HCT116 (cell line): ENCODE data around the gene GON4L. TPM values are rescaled to one million over a fixed set of nuclear protein-coding genes. Genes with fewer than 3 reads are reported as not detected.

Source experiments
- ATAC-seq: fragments of 200-7000 bp; cut with Tn5 transposase; 2 replicates; pipeline ENCODE4 v1.9.1; 2020; ENCODE audit warnings: mild to moderate bottlenecking, moderate library complexity
- BruUV-seq: library from RNA; stranded (reverse); fragments of 400-500 nt; replicated peaks from 2 replicates; lab custom pipeline; 2021; lab: Mats Ljungman, UMichigan
- CTCF ChIA-PET: fragments of 300-600 bp; sonication (Branson Sonifier 250); formaldehyde crosslinking; loops from one replicate; lab custom pipeline; 2021; ENCODE audit warnings: antibody characterized with exemption; lab: Charles Lee
- POLR2A ChIA-PET: fragments of 300-600, 350-600 bp; sonication (Branson Sonifier 250); formaldehyde crosslinking; loops from one replicate; lab custom pipeline; 2021; ENCODE audit warnings: antibody characterized with exemption; lab: Charles Lee
- RAD21 ChIA-PET, 2 experiments: fragments of 300-600 bp; sonication (Branson Sonifier 250); formaldehyde crosslinking; loops; one replicate each; lab custom pipeline; 2023; ENCODE audit warnings: low total read pairs in 2 of 2; ENCODE audit not compliant: uncharacterized antibody in 2 of 2, unreplicated experiment in 2 of 2, low non-redundant PET in 1 of 2; lab: Charles Lee
- DNase-seq: peaks from one replicate; pipeline ENCODE4 v3.0.0-alpha.2; 2010; ENCODE audit warnings: low read depth, low spot score
- H2AFZ ChIP-seq: fragments of 200-600 bp; shearing (Covaris generic), sonication (generic); 2 replicates; pipeline ENCODE4 v1.6.1; 2017; ENCODE audit warnings: low read depth, mixed run types, mixed read lengths, antibody characterized with exemption, low read length; ENCODE audit not compliant: poor library complexity, severe bottlenecking
- H3K27ac ChIP-seq: 2 replicates; pipeline ENCODE4 v1.5.1; 2012; ENCODE audit warnings: low read depth, low read length
- H3K27me3 ChIP-seq: fragments of 200-600 bp; sonication (generic); 2 replicates; pipeline ENCODE4 v1.6.1; 2016; ENCODE audit warnings: mixed run types, low read length, mixed read lengths; ENCODE audit not compliant: insufficient read depth
- H3K36me3 ChIP-seq, 2 experiments: fragments of 200-500 bp in 1 of 2; fragments of 200-600 bp in 1 of 2; sonication (Bioruptor generic) in 1 of 2; sonication (generic) in 1 of 2; 2 replicates each; pipeline versions ENCODE4 v1.5.1 to v1.6.1; 2014 to 2016; ENCODE audit warnings: low read length in 2 of 2, inconsistent platforms in 1 of 2, mixed read lengths in 1 of 2, mixed run types in 1 of 2; ENCODE audit not compliant: insufficient read depth in 2 of 2, control insufficient read depth in 1 of 2
- H3K4me1 ChIP-seq, 2 experiments: fragments of 200-600 bp in 1 of 2; sonication (generic) in 1 of 2; 2 replicates each; pipeline versions ENCODE4 v1.5.1 to v1.6.1; 2012 to 2017; ENCODE audit warnings: low read length in 2 of 2, inconsistent platforms in 1 of 2, mild to moderate bottlenecking in 1 of 2, mixed read lengths in 1 of 2, mixed run types in 1 of 2, moderate library complexity in 1 of 2; ENCODE audit not compliant: insufficient read depth in 2 of 2, control insufficient read depth in 1 of 2
- H3K4me2 ChIP-seq: fragments of 200-600 bp; sonication (generic); 2 replicates; pipeline ENCODE4 v1.6.1; 2017; ENCODE audit warnings: mixed run types, low read length, mixed read lengths
- H3K4me3 ChIP-seq, 2 experiments: fragments of 200-600 bp in 1 of 2; sonication (generic) in 1 of 2; replicated peaks in 1 of 2; 2 replicates each; pipeline ENCODE4 v1.5.1; 2011 to 2016; ENCODE audit warnings: low read length in 2 of 2, control low read depth in 1 of 2, low read depth in 1 of 2, mild to moderate bottlenecking in 1 of 2, mixed read lengths in 1 of 2, mixed run types in 1 of 2
- H3K79me2 ChIP-seq: fragments of 200-600 bp; sonication (generic); 2 replicates; pipeline ENCODE4 v1.6.1; 2017; ENCODE audit warnings: mild to moderate bottlenecking, mixed run types, low read length, moderate library complexity, mixed read lengths; ENCODE audit not compliant: insufficient read depth
- H3K9ac ChIP-seq: fragments of 200-600 bp; sonication (generic); 2 replicates; pipeline ENCODE4 v1.6.1; 2016; ENCODE audit warnings: low read length, mixed read lengths
- H3K9me2 ChIP-seq: fragments of 200-600 bp; sonication (generic), shearing (Covaris generic); 2 replicates; pipeline ENCODE4 v1.6.1; 2017; ENCODE audit warnings: mixed run types, mild to moderate bottlenecking, moderate library complexity; ENCODE audit not compliant: insufficient read depth
- H3K9me3 ChIP-seq, 2 experiments: fragments of 200-500 bp in 1 of 2; fragments of 200-600 bp in 1 of 2; sonication (Bioruptor generic) in 1 of 2; sonication (generic) in 1 of 2; 2 replicates each; pipeline ENCODE4 v1.6.1; 2014 to 2017; ENCODE audit warnings: low read length in 2 of 2, mixed read lengths in 2 of 2, inconsistent platforms in 1 of 2, low read depth in 1 of 2, mild to moderate bottlenecking in 1 of 2, mixed run types in 1 of 2, moderate library complexity in 1 of 2; ENCODE audit not compliant: control insufficient read depth in 1 of 2, insufficient read depth in 1 of 2
- H4K20me1 ChIP-seq: fragments of 200-600 bp; sonication (generic), shearing (Covaris generic); 2 replicates; pipeline ENCODE4 v1.6.1; 2017; ENCODE audit warnings: mixed run types, mild to moderate bottlenecking, moderate library complexity; ENCODE audit not compliant: insufficient read depth
- CBX3 ChIP-seq: IDR thresholded peaks from 2 replicates; pipeline ENCODE4 v1.6.1; 2012; ENCODE audit warnings: low read depth
- CEBPB ChIP-seq: IDR thresholded peaks from 2 replicates; pipeline ENCODE4 v1.6.1; 2012; ENCODE audit warnings: low read depth
- EGR1 ChIP-seq: IDR thresholded peaks from 2 replicates; pipeline ENCODE4 v1.6.1; 2012; ENCODE audit warnings: low read depth
- ELF1 ChIP-seq: IDR thresholded peaks from 2 replicates; pipeline ENCODE4 v1.6.1; 2012; ENCODE audit warnings: low read depth, borderline replicate concordance
- EZH2 ChIP-seq: fragments of 200-600 bp; sonication (generic); IDR thresholded peaks from 2 replicates; pipeline ENCODE4 v1.6.1; 2017; ENCODE audit warnings: antibody characterized with exemption, mixed run types
- FOSL1 ChIP-seq: IDR thresholded peaks from 2 replicates; pipeline ENCODE4 v1.6.1; 2012; ENCODE audit warnings: low read depth
- JUND ChIP-seq: IDR thresholded peaks from 2 replicates; pipeline ENCODE4 v1.6.1; 2012
- MAX ChIP-seq: IDR thresholded peaks from 2 replicates; pipeline ENCODE4 v1.6.1; 2012
- POLR2A ChIP-seq: IDR thresholded peaks from 2 replicates; pipeline ENCODE4 v1.7.0; 2011; ENCODE audit warnings: borderline replicate concordance; ENCODE audit not compliant: insufficient read depth, insufficient read length; ENCODE audit errors: extremely low read depth
- POLR2AphosphoS5 ChIP-seq: IDR thresholded peaks from 2 replicates; pipeline ENCODE4 v1.6.1; 2011; ENCODE audit warnings: mild to moderate bottlenecking, low read depth, low read length, moderate library complexity
- REST ChIP-seq: IDR thresholded peaks from 2 replicates; pipeline ENCODE4 v1.6.1; 2012; ENCODE audit warnings: low read depth
- SIN3A ChIP-seq: IDR thresholded peaks from 2 replicates; pipeline ENCODE4 v1.6.1; 2012; ENCODE audit warnings: low read depth
- SP1 ChIP-seq: IDR thresholded peaks from 2 replicates; pipeline ENCODE4 v1.6.1; 2012; ENCODE audit warnings: low read depth
- SRF ChIP-seq: IDR thresholded peaks from 2 replicates; pipeline ENCODE4 v1.6.1; 2012; ENCODE audit warnings: low read depth
- TCF7L2 ChIP-seq: IDR thresholded peaks from 2 replicates; pipeline ENCODE4 v1.7.0; 2011; ENCODE audit warnings: borderline replicate concordance, inconsistent platforms; ENCODE audit not compliant: insufficient read depth, insufficient read length; ENCODE audit errors: extremely low read depth
- YY1 ChIP-seq: IDR thresholded peaks from 2 replicates; pipeline ENCODE4 v1.6.1; 2011; ENCODE audit warnings: low read length, low read depth, moderate library complexity, mild to moderate bottlenecking; ENCODE audit not compliant: insufficient replicate concordance; ENCODE audit errors: extremely low read depth
- ZBTB33 ChIP-seq: IDR thresholded peaks from 2 replicates; pipeline ENCODE4 v1.6.1; 2011; ENCODE audit warnings: mild to moderate bottlenecking, low read length, moderate library complexity; ENCODE audit not compliant: insufficient replicate concordance; ENCODE audit errors: extremely low read depth
- ZNF274 ChIP-seq: fragments of 200-500 bp; sonication (Bioruptor generic); IDR thresholded peaks from 2 replicates; pipeline ENCODE4 v1.6.1; 2014; ENCODE audit warnings: mild to moderate bottlenecking, low read depth, low read length, inconsistent platforms
- intact Hi-C: fragments of 100-400 bp; cut with micrococcal nuclease; formaldehyde crosslinking; loops from 2 replicates; pipeline ENCODE4 v1.10.0; 2022
- total RNA-seq: library from RNA; stranded (reverse); gene quantifications from one replicate; pipeline ENCODE4 v1.2.1, GENCODE V29; 2021; ENCODE audit not compliant: unreplicated experiment
- TF ChIP-seq, protein P1 (sequence below), 3 experiments: fragments of 200-600 bp in 1 of 3; sonication (generic) in 1 of 3; IDR thresholded peaks in 2 of 3; conservative IDR thresholded peaks in 1 of 3; 2 replicates each; pipeline ENCODE4 v1.5.1; 2012 to 2017; ENCODE audit warnings: low read depth in 2 of 3, low read length in 2 of 3, antibody characterized with exemption in 1 of 3, borderline replicate concordance in 1 of 3, control low read depth in 1 of 3, mild to moderate bottlenecking in 1 of 3, mixed read lengths in 1 of 3, mixed run types in 1 of 3, moderate library complexity in 1 of 3; ENCODE audit not compliant: insufficient read depth in 1 of 3
- TF ChIP-seq, protein P2 (sequence below): IDR thresholded peaks from 2 replicates; pipeline ENCODE4 v1.6.1; 2012

The GON4L gene
- total RNA-seq, 1 experiment from 2014 or later, result 40.8 TPM

DNA sequence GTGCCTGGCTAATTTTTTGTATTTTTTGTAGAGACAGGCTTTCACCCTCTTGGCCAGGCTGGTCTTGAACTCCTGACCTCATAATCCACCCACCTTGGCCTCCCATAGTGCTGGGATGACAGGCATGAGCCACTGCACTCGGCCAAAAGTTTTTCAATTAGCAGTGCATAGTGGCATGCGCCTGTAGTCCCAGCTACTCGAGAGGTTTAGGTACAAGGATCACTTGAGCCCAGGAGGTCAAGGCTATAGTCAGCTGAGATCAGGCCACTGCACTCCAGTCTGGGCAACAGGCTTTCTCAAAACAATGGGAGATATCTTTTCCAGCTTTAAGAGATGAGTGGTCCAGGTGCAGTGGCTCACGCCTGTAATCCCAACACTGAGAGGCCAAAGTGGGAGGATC is 137.3 kb downstream of the GON4L start:
- ChIA-PET POLR2A (no interaction called here), RAD21 (no interaction called here), CTCF (no interaction called here)
- Histone ChIP-seq H4K20me1 (peaks cover 4% of the 10 kb centered on the region), H3K4me1 (no peaks in the 10 kb centered on the region), H3K27ac (no peak overlapping the region), H3K27me3 (no peaks in the 10 kb centered on the region), H3K9me2 (no peaks in the 10 kb centered on the region), H3K4me2 (no peak overlapping the region), H2AFZ (no peak overlapping the region), H3K36me3 (peaks cover 7 to 25% of the 10 kb centered on the region in 2 experiments), H3K9ac (no peak overlapping the region), H3K4me3 (no peak overlapping the region), H3K79me2 (peaks cover 35% of the 10 kb centered on the region; the same call in 1 of the 2 replicates), H3K9me3 (no peaks in the 10 kb centered on the region)
- DNase-seq (no peak), ATAC-seq (no peak)
- no TSS peak for BruUV-seq
- intact Hi-C loops, result no loop called here
- TF ChIP-seq MAX, result no peak
- no peak for TF ChIP-seq SIN3A
- TF ChIP-seq, protein P1, sequence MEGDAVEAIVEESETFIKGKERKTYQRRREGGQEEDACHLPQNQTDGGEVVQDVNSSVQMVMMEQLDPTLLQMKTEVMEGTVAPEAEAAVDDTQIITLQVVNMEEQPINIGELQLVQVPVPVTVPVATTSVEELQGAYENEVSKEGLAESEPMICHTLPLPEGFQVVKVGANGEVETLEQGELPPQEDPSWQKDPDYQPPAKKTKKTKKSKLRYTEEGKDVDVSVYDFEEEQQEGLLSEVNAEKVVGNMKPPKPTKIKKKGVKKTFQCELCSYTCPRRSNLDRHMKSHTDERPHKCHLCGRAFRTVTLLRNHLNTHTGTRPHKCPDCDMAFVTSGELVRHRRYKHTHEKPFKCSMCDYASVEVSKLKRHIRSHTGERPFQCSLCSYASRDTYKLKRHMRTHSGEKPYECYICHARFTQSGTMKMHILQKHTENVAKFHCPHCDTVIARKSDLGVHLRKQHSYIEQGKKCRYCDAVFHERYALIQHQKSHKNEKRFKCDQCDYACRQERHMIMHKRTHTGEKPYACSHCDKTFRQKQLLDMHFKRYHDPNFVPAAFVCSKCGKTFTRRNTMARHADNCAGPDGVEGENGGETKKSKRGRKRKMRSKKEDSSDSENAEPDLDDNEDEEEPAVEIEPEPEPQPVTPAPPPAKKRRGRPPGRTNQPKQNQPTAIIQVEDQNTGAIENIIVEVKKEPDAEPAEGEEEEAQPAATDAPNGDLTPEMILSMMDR (IDR thresholded peaks at IDR 0.05 in 2 of 3, conservative IDR thresholded peaks at IDR 0.05 in 1 of 3; ENCODE audit: borderline replicate concordance in 1 of 3, insufficient read depth in 1 of 3, low read depth in 2 of 3, low read length in 2 of 3), result no peak
- TF ChIP-seq YY1, result no peak
- TF ChIP-seq POLR2AphosphoS5, result no peak
- TF ChIP-seq, protein P2, sequence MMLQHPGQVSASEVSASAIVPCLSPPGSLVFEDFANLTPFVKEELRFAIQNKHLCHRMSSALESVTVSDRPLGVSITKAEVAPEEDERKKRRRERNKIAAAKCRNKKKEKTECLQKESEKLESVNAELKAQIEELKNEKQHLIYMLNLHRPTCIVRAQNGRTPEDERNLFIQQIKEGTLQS, result no peak
- TF ChIP-seq CEBPB, result no peak
- TF ChIP-seq SRF, result no peak
- no peak for TF ChIP-seq POLR2A
- no peak for TF ChIP-seq EGR1
- no peak for TF ChIP-seq FOSL1
- TF ChIP-seq REST, result no peak
- no peak for TF ChIP-seq SP1
- TF ChIP-seq JUND, result no peak
- TF ChIP-seq CBX3, result no peak
- no peak for TF ChIP-seq ELF1
- no peak for TF ChIP-seq EZH2
- TF ChIP-seq ZBTB33, result no peak
- no peak for TF ChIP-seq ZNF274
- TF ChIP-seq TCF7L2, result no peak
